ENCODE measurements around the gene SMTN. TPM values are rescaled to one million over a fixed set of nuclear protein-coding genes. Genes with fewer than 3 reads are reported as not detected.

Gene SMTN
- total RNA-seq = 100 to 1,000 TPM in 1 of 6 donors, 10 to 100 TPM in 5; 26.1 to 104 (median 47.3) TPM

DNA sequence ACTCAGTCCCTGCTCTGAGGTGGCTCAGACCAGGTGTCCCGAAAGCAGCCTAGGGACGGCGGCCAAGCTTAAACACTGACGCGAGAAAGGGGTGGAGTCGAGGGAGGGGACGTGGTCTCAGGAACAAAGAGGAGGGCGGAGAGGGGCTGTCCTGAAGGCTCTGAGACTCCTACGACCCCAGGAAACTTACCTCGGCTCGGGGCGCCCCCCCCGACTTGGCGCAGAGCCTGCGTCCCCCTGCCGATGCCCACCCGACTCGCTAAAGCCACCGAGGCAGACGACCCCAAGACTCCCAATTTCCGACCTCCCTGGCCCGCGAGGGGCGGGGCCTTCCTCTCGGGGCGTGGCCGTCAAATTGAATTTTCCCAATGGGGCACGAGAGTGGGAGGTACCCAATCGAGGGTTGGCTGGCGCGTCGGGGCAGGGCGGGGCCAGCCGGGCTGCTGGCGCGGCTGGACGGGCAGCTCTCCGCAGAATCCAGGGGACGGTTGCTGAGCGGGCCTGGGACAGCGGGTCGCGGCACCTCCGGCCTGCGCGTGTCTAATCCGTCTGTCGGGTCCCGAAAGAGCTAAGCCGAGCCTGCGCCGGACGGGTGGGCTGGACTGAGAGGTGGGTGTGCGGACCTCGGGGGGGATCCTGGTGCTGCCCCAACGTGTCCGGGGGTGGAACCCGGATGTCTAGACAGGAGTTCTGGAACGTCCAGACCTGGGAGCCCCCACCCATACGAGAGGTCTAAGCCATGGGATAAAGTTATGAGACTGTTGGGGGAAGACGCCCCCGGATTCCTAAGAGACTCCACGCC is at the start of gene SMTN:
Gene SMTN (plus strand): TSS at position 471 of the 802 bp plus-strand sequence. CDS start 1,941 bp downstream, outside the sequence.
- WGBS, 2 donors = 0 to 1% methylated on average over 6 to 23 of the region's 63 CpGs
- Histone ChIP-seq H3K36me3 (no peaks in the 10 kb centered on the region), H3K9me3 (no peaks in the 10 kb centered on the region), H3K4me3 (peak within 1 kb of the TSS; percentile 39 to 93 (median 71)), H3K27ac (peak within 1 kb of the TSS; percentile 79 to 96 (median 90)), H3K4me1 (peaks cover 42 to 63% (median 45%) of the 10 kb centered on the region in 4 donors), H3K27me3 (no peaks in the 10 kb centered on the region)
- DNase-seq (peak; percentile 92 to 98), ATAC-seq (ENCODE audit: low FRiP score in 2 of 2) (peak; percentile 88 to 91)
- TF ChIP-seq EP300 (IDR thresholded peaks at IDR 0.05) = peak in 1 of 4 donors; percentile 2
- TF ChIP-seq POLR2A (IDR thresholded peaks at IDR 0.05) = peak in 3 of 4 donors; percentile 84 to 96 (median 96)
- TF ChIP-seq, protein P1, sequence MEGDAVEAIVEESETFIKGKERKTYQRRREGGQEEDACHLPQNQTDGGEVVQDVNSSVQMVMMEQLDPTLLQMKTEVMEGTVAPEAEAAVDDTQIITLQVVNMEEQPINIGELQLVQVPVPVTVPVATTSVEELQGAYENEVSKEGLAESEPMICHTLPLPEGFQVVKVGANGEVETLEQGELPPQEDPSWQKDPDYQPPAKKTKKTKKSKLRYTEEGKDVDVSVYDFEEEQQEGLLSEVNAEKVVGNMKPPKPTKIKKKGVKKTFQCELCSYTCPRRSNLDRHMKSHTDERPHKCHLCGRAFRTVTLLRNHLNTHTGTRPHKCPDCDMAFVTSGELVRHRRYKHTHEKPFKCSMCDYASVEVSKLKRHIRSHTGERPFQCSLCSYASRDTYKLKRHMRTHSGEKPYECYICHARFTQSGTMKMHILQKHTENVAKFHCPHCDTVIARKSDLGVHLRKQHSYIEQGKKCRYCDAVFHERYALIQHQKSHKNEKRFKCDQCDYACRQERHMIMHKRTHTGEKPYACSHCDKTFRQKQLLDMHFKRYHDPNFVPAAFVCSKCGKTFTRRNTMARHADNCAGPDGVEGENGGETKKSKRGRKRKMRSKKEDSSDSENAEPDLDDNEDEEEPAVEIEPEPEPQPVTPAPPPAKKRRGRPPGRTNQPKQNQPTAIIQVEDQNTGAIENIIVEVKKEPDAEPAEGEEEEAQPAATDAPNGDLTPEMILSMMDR (IDR thresholded peaks at IDR 0.05) = peak in 2 of 6 experiments; percentile 14 to 24
- TF ChIP-seq POLR2AphosphoS5 (IDR thresholded peaks at IDR 0.05) = peak; percentile 92 to 97

DNA sequence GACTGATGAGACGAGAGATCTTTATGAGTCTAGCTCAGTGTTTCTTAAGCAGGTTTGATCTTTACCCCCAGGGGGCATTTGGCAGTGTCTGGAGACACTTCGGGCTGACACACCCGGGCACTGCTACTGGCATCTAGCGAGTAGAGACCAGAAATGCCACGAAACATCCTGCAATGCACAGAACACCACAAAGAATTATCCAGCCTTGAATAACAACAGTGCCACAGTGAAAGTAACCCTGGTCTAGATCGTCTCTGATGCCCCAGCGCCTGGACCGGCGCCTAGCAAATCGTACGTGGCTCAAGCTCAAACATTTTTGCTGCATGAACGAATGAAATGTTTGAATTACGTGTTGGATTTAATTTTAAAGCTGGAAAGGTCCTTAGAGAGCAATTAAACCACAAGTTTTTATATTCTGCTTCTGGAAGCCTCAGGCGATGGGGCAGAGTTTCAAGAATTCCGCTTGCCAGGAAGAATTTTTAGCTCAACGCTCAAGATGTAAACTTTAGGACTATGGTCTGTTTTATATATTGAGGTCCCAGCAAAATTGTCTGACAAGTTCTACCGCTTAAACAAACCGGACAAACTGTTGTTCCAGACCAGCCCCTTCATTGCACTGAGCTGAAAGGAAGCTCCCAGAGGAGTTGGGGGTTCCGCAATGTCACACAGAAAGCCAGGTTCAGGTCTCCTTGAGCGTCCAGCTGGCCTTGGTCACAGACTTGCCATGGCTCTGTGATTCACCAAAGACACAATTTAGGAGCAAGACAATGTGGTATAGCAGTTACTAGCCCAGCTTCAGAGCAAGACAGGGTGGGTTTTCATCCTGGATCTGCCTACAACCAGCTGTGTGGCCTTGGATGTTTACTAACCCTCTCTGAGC is 44.2 kb upstream of the SMTN start:
- ATAC-seq (ENCODE audit: low FRiP score in 2 of 2) = peak in 1 of 2 donors; percentile 31
- H3K27ac ChIP-seq = peak overlapping the region in 2 of 4 donors; percentile 10 to 13
- no peak for DNase-seq

DNA sequence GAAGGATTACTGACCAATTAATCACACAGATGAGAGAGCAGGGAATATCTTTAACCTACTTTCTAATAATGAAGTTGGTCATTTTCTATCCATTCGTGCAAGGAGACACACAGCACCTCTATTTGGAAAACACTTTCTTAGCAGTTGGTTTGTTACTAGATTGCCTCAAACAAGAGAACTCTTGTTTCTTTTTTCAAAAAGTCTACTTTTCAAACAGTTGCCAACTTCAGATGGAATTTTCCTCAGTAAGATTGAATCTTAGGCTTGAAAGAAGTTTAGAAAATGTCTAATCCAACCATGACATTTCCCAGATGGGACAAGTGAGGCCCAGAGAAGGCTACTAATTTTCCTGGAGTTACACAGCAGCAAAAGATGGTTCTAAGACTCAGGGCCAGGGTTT is 42.4 kb upstream of the SMTN start:
- no peak overlapping the region for H3K4me3 ChIP-seq
- peaks cover 0 to 3% (median 0%) of the 10 kb centered on the region in 4 donors for H3K4me1 ChIP-seq
- 76 to 85% methylated on average over 1 of the region's 1 CpG for WGBS, 2 donors
- ATAC-seq (ENCODE audit: low FRiP score in 2 of 2) (no peak), DNase-seq (no peak)
- H3K27me3 ChIP-seq = no peaks in the 10 kb centered on the region
- peak overlapping the region in 3 of 4 donors; percentile 22 to 73 (median 24) for H3K27ac ChIP-seq
- H3K9me3 ChIP-seq = no peaks in the 10 kb centered on the region
- TF ChIP-seq, protein P1 (IDR thresholded peaks at IDR 0.05) = no peak
- no peak for TF ChIP-seq POLR2AphosphoS5 (IDR thresholded peaks at IDR 0.05)
- TF ChIP-seq POLR2A (IDR thresholded peaks at IDR 0.05) = no peak
- no peak for TF ChIP-seq EP300 (IDR thresholded peaks at IDR 0.05)
- H3K36me3 ChIP-seq = no peaks in the 10 kb centered on the region

More for the DNA sequence above, 44.2 kb upstream of the SMTN start:
- Histone ChIP-seq H3K36me3 (no peaks in the 10 kb centered on the region), H3K9me3 (no peaks in the 10 kb centered on the region), H3K4me3 (no peak overlapping the region), H3K4me1 (peaks cover 0 to 3% (median 0%) of the 10 kb centered on the region in 4 donors), H3K27me3 (no peaks in the 10 kb centered on the region)
- 60 to 72% methylated on average over 20 of the region's 20 CpGs for WGBS, 2 donors
- TF ChIP-seq EP300 (IDR thresholded peaks at IDR 0.05) (no peak), POLR2AphosphoS5 (IDR thresholded peaks at IDR 0.05) (no peak), POLR2A (IDR thresholded peaks at IDR 0.05) (no peak)
- TF ChIP-seq, protein P1 (IDR thresholded peaks at IDR 0.05) = no peak

DNA sequence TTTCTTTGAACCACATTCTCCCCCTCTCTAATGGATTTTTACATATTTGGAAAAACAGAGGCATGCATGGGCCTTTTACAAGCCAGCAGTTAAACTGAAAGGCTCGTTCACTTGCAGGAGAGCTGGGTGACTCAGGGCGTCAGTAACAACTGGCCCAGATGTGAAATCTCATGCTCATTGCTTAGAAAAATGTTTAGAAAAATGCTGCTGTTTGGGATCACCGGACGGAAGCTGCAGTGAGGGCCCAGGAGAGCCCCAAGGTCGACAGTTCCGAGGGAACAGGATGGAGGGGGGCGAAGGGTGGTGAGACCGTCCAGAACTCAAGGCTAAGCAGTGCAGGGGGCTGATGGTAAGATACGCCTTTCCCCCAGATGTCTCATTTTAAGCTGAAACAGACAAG is 41.7 kb upstream of the SMTN start:
- whole genome bisulfite sequencing, 2 donors = 53 to 54% methylated on average over 9 of the region's 9 CpGs
- peak overlapping the region in 3 of 4 donors; percentile 37 to 73 (median 41) for H3K27ac ChIP-seq
- ATAC-seq (ENCODE audit: low FRiP score in 2 of 2) (peak; percentile 58 to 61), DNase-seq (no peak)
- no peak overlapping the region for H3K4me3 ChIP-seq
- peaks cover 0 to 3% (median 1%) of the 10 kb centered on the region in 4 donors for H3K4me1 ChIP-seq
- H3K27me3 ChIP-seq = no peaks in the 10 kb centered on the region
- H3K9me3 ChIP-seq = no peaks in the 10 kb centered on the region
- TF ChIP-seq POLR2A (IDR thresholded peaks at IDR 0.05) = no peak
- TF ChIP-seq POLR2AphosphoS5 (IDR thresholded peaks at IDR 0.05) = peak; percentile 23 to 30
- TF ChIP-seq EP300 (IDR thresholded peaks at IDR 0.05) = no peak
- H3K36me3 ChIP-seq = no peaks in the 10 kb centered on the region

All from upper lobe of left lung (tissue), 6 donors.